Panc1 (cell line): Measurements from ENCODE around the gene CRYGN. TPM values are rescaled to one million over a fixed set of nuclear protein-coding genes. Genes with fewer than 3 reads are reported as not detected.

Experiments used
- ATAC-seq: fragments of 200-7000 bp; cut with Tn5 transposase; 2 replicates; pipeline ENCODE4 v1.9.1; 2020; ENCODE audit warnings: mild to moderate bottlenecking, moderate library complexity
- BruUV-seq: library from RNA; stranded (reverse); fragments of 400-500 nt; replicated peaks from 2 replicates; lab custom pipeline; 2021; lab: Mats Ljungman, UMichigan
- CTCF ChIA-PET: fragments of 300-600 bp; sonication (Branson Sonifier 250); formaldehyde crosslinking; loops from one replicate; lab custom pipeline; 2022; ENCODE audit warnings: antibody characterized with exemption; lab: Charles Lee
- POLR2A ChIA-PET: fragments of 300-600 bp; sonication (Branson Sonifier 250); formaldehyde crosslinking; loops from one replicate; lab custom pipeline; 2022; ENCODE audit warnings: antibody characterized with exemption; lab: Charles Lee
- DNase-seq: peaks from one replicate; pipeline ENCODE4 v3.0.0-alpha.2; 2010; ENCODE audit warnings: low read depth, low spot score
- H3K27ac ChIP-seq: 2 replicates; pipeline ENCODE4 v1.5.1; 2011; ENCODE audit warnings: mild to moderate bottlenecking, low read length, inconsistent platforms
- H3K27me3 ChIP-seq: fragments of 200-500 bp; sonication (Bioruptor generic); 2 replicates; pipeline ENCODE4 v1.6.0; 2014; ENCODE audit warnings: low read length, inconsistent platforms; ENCODE audit not compliant: control insufficient read depth, insufficient read depth
- H3K36me3 ChIP-seq: fragments of 200-500 bp; sonication (Bioruptor generic); 2 replicates; pipeline ENCODE4 v1.5.1; 2014; ENCODE audit warnings: inconsistent platforms, mild to moderate bottlenecking, low read length, moderate library complexity; ENCODE audit not compliant: control insufficient read depth, insufficient read depth
- H3K4me1 ChIP-seq: 2 replicates; pipeline ENCODE4 v1.5.1; 2011; ENCODE audit warnings: inconsistent platforms, mild to moderate bottlenecking, low read length, moderate library complexity; ENCODE audit not compliant: control insufficient read depth, insufficient read depth
- H3K4me3 ChIP-seq, 2 experiments: 2 replicates each; pipeline ENCODE4 v1.5.1; 2011 to 2012; ENCODE audit warnings: low read depth in 2 of 2, low read length in 2 of 2, mild to moderate bottlenecking in 2 of 2, inconsistent platforms in 1 of 2, moderate library complexity in 1 of 2
- H3K9me3 ChIP-seq: fragments of 200-500 bp; sonication (Bioruptor generic); 2 replicates; pipeline ENCODE4 v1.5.1; 2014; ENCODE audit warnings: low read depth, mild to moderate bottlenecking, inconsistent platforms, low read length, moderate library complexity; ENCODE audit not compliant: control insufficient read depth, insufficient read depth
- POLR2AphosphoS5 ChIP-seq: IDR thresholded peaks from 2 replicates; pipeline ENCODE4 v1.6.1; 2012; ENCODE audit warnings: mild to moderate bottlenecking, low read depth, low read length, moderate library complexity
- SIN3A ChIP-seq: IDR thresholded peaks from 2 replicates; pipeline ENCODE4 v1.6.1; 2012; ENCODE audit warnings: low read depth, mild to moderate bottlenecking, low read length, moderate library complexity, borderline replicate concordance; ENCODE audit not compliant: insufficient read depth
- TCF7L2 ChIP-seq: IDR thresholded peaks from 2 replicates; pipeline ENCODE4 v1.6.1; 2011; ENCODE audit warnings: mild to moderate bottlenecking, low read depth, low read length, inconsistent platforms
- in situ Hi-C: cut with HindIII; loops from 2 replicates; pipeline ENCODE4 v1.10.0; 2016; ENCODE audit warnings: low sequenced_read_pairs, low pct_unique_long_range_greater_than_20kb
- intact Hi-C: fragments of 100-400 bp; cut with micrococcal nuclease; formaldehyde crosslinking; loops from one replicate; pipeline ENCODE4 v1.10.0; 2022; ENCODE audit not compliant: unreplicated experiment
- total RNA-seq: library from RNA; stranded (reverse); gene quantifications from one replicate; pipeline ENCODE4 v1.2.1, GENCODE V29; 2021; ENCODE audit not compliant: unreplicated experiment
- TF ChIP-seq, protein P1 (sequence below), 2 experiments: IDR thresholded peaks; 2 replicates each; pipeline ENCODE4 v1.6.1; 2011 to 2012; ENCODE audit warnings: low read depth in 2 of 2, control low read depth in 1 of 2, low read length in 1 of 2, mild to moderate bottlenecking in 1 of 2, moderate library complexity in 1 of 2; ENCODE audit not compliant: insufficient read depth in 1 of 2
- TF ChIP-seq, protein P2 (sequence below): fragments of 450-650 bp; IDR thresholded peaks from 2 replicates; pipeline ENCODE4 v1.5.1; 2017; ENCODE audit warnings: mild to moderate bottlenecking

The CRYGN gene
- total RNA-seq, 1 experiment from 2014 or later, result 0.74 TPM

GRCh38 chr7:151385626-151386300 lies 54.2 kb downstream of the CRYGN start:
- CTCF ChIA-PET, result no interaction called here
- intact Hi-C loops, result no loop called here
- H3K27ac ChIP-seq, result peak overlapping the region; percentile 17; the same call in 1 of the 2 replicates

GRCh38 chr7:151384776-151385625 lies 54.9 kb downstream of the CRYGN start:
- H3K4me1 ChIP-seq, result peaks cover 5% of the 10 kb centered on the region
- no peaks in the 10 kb centered on the region for H3K9me3 ChIP-seq
- TF ChIP-seq SIN3A (no peak), POLR2AphosphoS5 (no peak), TCF7L2 (no peak)
- TF ChIP-seq, protein P1, sequence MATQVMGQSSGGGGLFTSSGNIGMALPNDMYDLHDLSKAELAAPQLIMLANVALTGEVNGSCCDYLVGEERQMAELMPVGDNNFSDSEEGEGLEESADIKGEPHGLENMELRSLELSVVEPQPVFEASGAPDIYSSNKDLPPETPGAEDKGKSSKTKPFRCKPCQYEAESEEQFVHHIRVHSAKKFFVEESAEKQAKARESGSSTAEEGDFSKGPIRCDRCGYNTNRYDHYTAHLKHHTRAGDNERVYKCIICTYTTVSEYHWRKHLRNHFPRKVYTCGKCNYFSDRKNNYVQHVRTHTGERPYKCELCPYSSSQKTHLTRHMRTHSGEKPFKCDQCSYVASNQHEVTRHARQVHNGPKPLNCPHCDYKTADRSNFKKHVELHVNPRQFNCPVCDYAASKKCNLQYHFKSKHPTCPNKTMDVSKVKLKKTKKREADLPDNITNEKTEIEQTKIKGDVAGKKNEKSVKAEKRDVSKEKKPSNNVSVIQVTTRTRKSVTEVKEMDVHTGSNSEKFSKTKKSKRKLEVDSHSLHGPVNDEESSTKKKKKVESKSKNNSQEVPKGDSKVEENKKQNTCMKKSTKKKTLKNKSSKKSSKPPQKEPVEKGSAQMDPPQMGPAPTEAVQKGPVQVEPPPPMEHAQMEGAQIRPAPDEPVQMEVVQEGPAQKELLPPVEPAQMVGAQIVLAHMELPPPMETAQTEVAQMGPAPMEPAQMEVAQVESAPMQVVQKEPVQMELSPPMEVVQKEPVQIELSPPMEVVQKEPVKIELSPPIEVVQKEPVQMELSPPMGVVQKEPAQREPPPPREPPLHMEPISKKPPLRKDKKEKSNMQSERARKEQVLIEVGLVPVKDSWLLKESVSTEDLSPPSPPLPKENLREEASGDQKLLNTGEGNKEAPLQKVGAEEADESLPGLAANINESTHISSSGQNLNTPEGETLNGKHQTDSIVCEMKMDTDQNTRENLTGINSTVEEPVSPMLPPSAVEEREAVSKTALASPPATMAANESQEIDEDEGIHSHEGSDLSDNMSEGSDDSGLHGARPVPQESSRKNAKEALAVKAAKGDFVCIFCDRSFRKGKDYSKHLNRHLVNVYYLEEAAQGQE (IDR thresholded peaks at IDR 0.05; ENCODE audit: insufficient read depth in 1 of 2, low read depth in 2 of 2, low read length in 1 of 2), result no peak
- TF ChIP-seq, protein P2, sequence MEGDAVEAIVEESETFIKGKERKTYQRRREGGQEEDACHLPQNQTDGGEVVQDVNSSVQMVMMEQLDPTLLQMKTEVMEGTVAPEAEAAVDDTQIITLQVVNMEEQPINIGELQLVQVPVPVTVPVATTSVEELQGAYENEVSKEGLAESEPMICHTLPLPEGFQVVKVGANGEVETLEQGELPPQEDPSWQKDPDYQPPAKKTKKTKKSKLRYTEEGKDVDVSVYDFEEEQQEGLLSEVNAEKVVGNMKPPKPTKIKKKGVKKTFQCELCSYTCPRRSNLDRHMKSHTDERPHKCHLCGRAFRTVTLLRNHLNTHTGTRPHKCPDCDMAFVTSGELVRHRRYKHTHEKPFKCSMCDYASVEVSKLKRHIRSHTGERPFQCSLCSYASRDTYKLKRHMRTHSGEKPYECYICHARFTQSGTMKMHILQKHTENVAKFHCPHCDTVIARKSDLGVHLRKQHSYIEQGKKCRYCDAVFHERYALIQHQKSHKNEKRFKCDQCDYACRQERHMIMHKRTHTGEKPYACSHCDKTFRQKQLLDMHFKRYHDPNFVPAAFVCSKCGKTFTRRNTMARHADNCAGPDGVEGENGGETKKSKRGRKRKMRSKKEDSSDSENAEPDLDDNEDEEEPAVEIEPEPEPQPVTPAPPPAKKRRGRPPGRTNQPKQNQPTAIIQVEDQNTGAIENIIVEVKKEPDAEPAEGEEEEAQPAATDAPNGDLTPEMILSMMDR, result no peak
- H3K27ac ChIP-seq, result no peak overlapping the region; the same call in 1 of the 2 replicates
- DNase-seq (no peak), ATAC-seq (no peak)
- ChIA-PET POLR2A (no interaction called here), CTCF (no interaction called here)
- no peak overlapping the region for H3K4me3 ChIP-seq
- in situ Hi-C loops, result no loop called here
- H3K27me3 ChIP-seq, result no peaks in the 10 kb centered on the region
- no TSS peak for BruUV-seq
- intact Hi-C loops, result no loop called here
- no peaks in the 10 kb centered on the region for H3K36me3 ChIP-seq

More at GRCh38 chr7:151385626-151386300, 54.2 kb downstream of the CRYGN start:
- in situ Hi-C loops, result no loop called here
- POLR2A ChIA-PET, result no interaction called here
- Histone ChIP-seq H3K4me1 (peaks cover 5% of the 10 kb centered on the region), H3K9me3 (no peaks in the 10 kb centered on the region), H3K36me3 (no peaks in the 10 kb centered on the region), H3K4me3 (no peak overlapping the region), H3K27me3 (no peaks in the 10 kb centered on the region)
- DNase-seq (no peak), ATAC-seq (0 out of 2 replicates have a peak, but pooled peaks have one; percentile 10)
- TF ChIP-seq SIN3A, result no peak
- TF ChIP-seq TCF7L2, result no peak
- TF ChIP-seq, protein P2, result no peak
- TF ChIP-seq, protein P1 (IDR thresholded peaks at IDR 0.05; ENCODE audit: insufficient read depth in 1 of 2, low read depth in 2 of 2, low read length in 1 of 2), result no peak
- no peak for TF ChIP-seq POLR2AphosphoS5
- no TSS peak for BruUV-seq
